ENCODE measurements around the gene SCRN1.

The SCRN1 gene

GRCh38 chr7:29989257-29989995 lies at the start of gene SCRN1:
Gene SCRN1, minus strand, starts transcription at chr7:29989801. Its CDS starts 20,734 bp downstream, at chr7:29969067.
- H3K4me3 ChIP-seq (ENCODE audit: low read length) = peak within 1 kb of the TSS; percentile 98
- H3K36me3 ChIP-seq (ENCODE audit: insufficient read depth, low read length) = no peaks in the 10 kb centered on the region
- peak within 1 kb of the TSS; percentile 87 for H2AFZ ChIP-seq (ENCODE audit: low read depth, low read length)
- H3K4me1 ChIP-seq (ENCODE audit: insufficient read depth, low read length) = peaks cover 11% of the 10 kb centered on the region
- no peaks in the 10 kb centered on the region for H3K27me3 ChIP-seq (ENCODE audit: insufficient read depth, low read length)
- H3K9me3 ChIP-seq (ENCODE audit: low read length) = peaks cover 5% of the 10 kb centered on the region

GRCh38 chr7:30038196-30038980 lies 48.8 kb upstream of the SCRN1 start:
- Histone ChIP-seq H3K4me1 (ENCODE audit: insufficient read depth, low read length) (no peaks in the 10 kb centered on the region), H3K4me3 (ENCODE audit: low read length) (no peak overlapping the region), H2AFZ (ENCODE audit: low read depth, low read length) (no peak overlapping the region), H3K27me3 (ENCODE audit: insufficient read depth, low read length) (no peaks in the 10 kb centered on the region), H3K36me3 (ENCODE audit: insufficient read depth, low read length) (peaks cover 38% of the 10 kb centered on the region), H3K9me3 (ENCODE audit: low read length) (peaks cover 4% of the 10 kb centered on the region)

- H3K9me3 ChIP-seq (ENCODE audit: low read length) = no peaks in the 10 kb centered on the region
- H2AFZ ChIP-seq (ENCODE audit: low read depth, low read length) = no peak overlapping the region
- peaks cover 8% of the 10 kb centered on the region for H3K4me1 ChIP-seq (ENCODE audit: insufficient read depth, low read length)
- H3K4me3 ChIP-seq (ENCODE audit: low read length) = no peak overlapping the region
- peaks cover 36% of the 10 kb centered on the region for H3K36me3 ChIP-seq (ENCODE audit: insufficient read depth, low read length)
- no peaks in the 10 kb centered on the region for H3K27me3 ChIP-seq (ENCODE audit: insufficient read depth, low read length)
These were observed 46.6 kb upstream of the SCRN1 start for GRCh38 chr7:30036220-30036619.

GRCh38 chr7:30034501-30034900 lies 44.9 kb upstream of the SCRN1 start:
- peaks cover 25% of the 10 kb centered on the region for H3K4me1 ChIP-seq (ENCODE audit: insufficient read depth, low read length)
- H3K4me3 ChIP-seq (ENCODE audit: low read length) = no peak overlapping the region
- H3K9me3 ChIP-seq (ENCODE audit: low read length) = no peaks in the 10 kb centered on the region
- H3K36me3 ChIP-seq (ENCODE audit: insufficient read depth, low read length) = peaks cover 36% of the 10 kb centered on the region
- H3K27me3 ChIP-seq (ENCODE audit: insufficient read depth, low read length) = no peaks in the 10 kb centered on the region
- no peak overlapping the region for H2AFZ ChIP-seq (ENCODE audit: low read depth, low read length)

GRCh38 chr7:30032310-30033125 lies 42.9 kb upstream of the SCRN1 start:
- peaks cover 30% of the 10 kb centered on the region for H3K4me1 ChIP-seq (ENCODE audit: insufficient read depth, low read length)
- H3K9me3 ChIP-seq (ENCODE audit: low read length) = no peaks in the 10 kb centered on the region
- no peak overlapping the region for H3K4me3 ChIP-seq (ENCODE audit: low read length)
- peaks cover 33% of the 10 kb centered on the region for H3K36me3 ChIP-seq (ENCODE audit: insufficient read depth, low read length)
- no peak overlapping the region for H2AFZ ChIP-seq (ENCODE audit: low read depth, low read length)
- no peaks in the 10 kb centered on the region for H3K27me3 ChIP-seq (ENCODE audit: insufficient read depth, low read length)

GRCh38 chr7:30029696-30030095 lies 40.1 kb upstream of the SCRN1 start:
- peaks cover 43% of the 10 kb centered on the region for H3K4me1 ChIP-seq (ENCODE audit: insufficient read depth, low read length)
- H3K27me3 ChIP-seq (ENCODE audit: insufficient read depth, low read length) = no peaks in the 10 kb centered on the region
- peaks cover 18% of the 10 kb centered on the region for H3K36me3 ChIP-seq (ENCODE audit: insufficient read depth, low read length)
- no peak overlapping the region for H2AFZ ChIP-seq (ENCODE audit: low read depth, low read length)
- no peaks in the 10 kb centered on the region for H3K9me3 ChIP-seq (ENCODE audit: low read length)
- peak overlapping the region; percentile 75 for H3K4me3 ChIP-seq (ENCODE audit: low read length)

GRCh38 chr7:30028749-30029635 lies 39.4 kb upstream of the SCRN1 start:
- Histone ChIP-seq H3K4me1 (ENCODE audit: insufficient read depth, low read length) (peaks cover 43% of the 10 kb centered on the region), H3K4me3 (ENCODE audit: low read length) (peak overlapping the region; percentile 75), H3K9me3 (ENCODE audit: low read length) (no peaks in the 10 kb centered on the region), H2AFZ (ENCODE audit: low read depth, low read length) (peak overlapping the region; percentile 89), H3K36me3 (ENCODE audit: insufficient read depth, low read length) (peaks cover 12% of the 10 kb centered on the region), H3K27me3 (ENCODE audit: insufficient read depth, low read length) (no peaks in the 10 kb centered on the region)

- Histone ChIP-seq H3K4me3 (ENCODE audit: low read length) (peak within 1 kb of the TSS; percentile 75), H3K36me3 (ENCODE audit: insufficient read depth, low read length) (peaks cover 6% of the 10 kb centered on the region), H2AFZ (ENCODE audit: low read depth, low read length) (peak within 1 kb of the TSS; percentile 89), H3K9me3 (ENCODE audit: low read length) (no peaks in the 10 kb centered on the region), H3K27me3 (ENCODE audit: insufficient read depth, low read length) (no peaks in the 10 kb centered on the region), H3K4me1 (ENCODE audit: insufficient read depth, low read length) (peaks cover 43% of the 10 kb centered on the region)
These were observed 38.7 kb upstream of the SCRN1 start, which contains the start of gene PLEKHA8 for GRCh38 chr7:30028216-30028748. Gene PLEKHA8, plus strand, starts transcription at chr7:30028412. Its CDS starts 351 bp downstream, at chr7:30028763.

GRCh38 chr7:30027740-30028215 lies 38.2 kb upstream of the SCRN1 start:
- Histone ChIP-seq H3K36me3 (ENCODE audit: insufficient read depth, low read length) (peaks cover 1% of the 10 kb centered on the region), H3K9me3 (ENCODE audit: low read length) (no peaks in the 10 kb centered on the region), H3K4me3 (ENCODE audit: low read length) (peak overlapping the region; percentile 75), H3K27me3 (ENCODE audit: insufficient read depth, low read length) (no peaks in the 10 kb centered on the region), H2AFZ (ENCODE audit: low read depth, low read length) (peak overlapping the region; percentile 89), H3K4me1 (ENCODE audit: insufficient read depth, low read length) (peaks cover 43% of the 10 kb centered on the region)

- Histone ChIP-seq H3K9me3 (ENCODE audit: low read length) (no peaks in the 10 kb centered on the region), H3K4me3 (ENCODE audit: low read length) (peak overlapping the region; percentile 75), H3K4me1 (ENCODE audit: insufficient read depth, low read length) (peaks cover 43% of the 10 kb centered on the region), H3K27me3 (ENCODE audit: insufficient read depth, low read length) (no peaks in the 10 kb centered on the region), H2AFZ (ENCODE audit: low read depth, low read length) (peak overlapping the region; percentile 89), H3K36me3 (ENCODE audit: insufficient read depth, low read length) (no peaks in the 10 kb centered on the region)
These were observed 37.5 kb upstream of the SCRN1 start for GRCh38 chr7:30027065-30027456.

GRCh38 chr7:30026229-30027064 lies 36.8 kb upstream of the SCRN1 start, which contains the start of gene FKBP14:
Gene FKBP14, minus strand, starts transcription at chr7:30026702. Its CDS starts 194 bp downstream, at chr7:30026508.
- Histone ChIP-seq H3K36me3 (ENCODE audit: insufficient read depth, low read length) (no peaks in the 10 kb centered on the region), H3K4me3 (ENCODE audit: low read length) (peak within 1 kb of the TSS; percentile 75), H3K9me3 (ENCODE audit: low read length) (no peaks in the 10 kb centered on the region), H3K27me3 (ENCODE audit: insufficient read depth, low read length) (no peaks in the 10 kb centered on the region), H2AFZ (ENCODE audit: low read depth, low read length) (peak within 1 kb of the TSS; percentile 89), H3K4me1 (ENCODE audit: insufficient read depth, low read length) (peaks cover 37% of the 10 kb centered on the region)
